NOMO-1 treated with dmso at 0.1 percent for 144 hours (cell line): Measurements from ENCODE around the gene ZAP70.
"Not testable (repeated sequence)": the region's sequence is repeated elsewhere in the genome, so short reads cannot be mapped to it uniquely, and the experiment has no call there.

ENCODE experiments used
- DNase-seq: peaks from one replicate; lab custom pipeline; 2025; ENCODE audit not compliant: unreplicated experiment; lab: John Stamatoyannopoulos, UW

The ZAP70 gene

DNA sequence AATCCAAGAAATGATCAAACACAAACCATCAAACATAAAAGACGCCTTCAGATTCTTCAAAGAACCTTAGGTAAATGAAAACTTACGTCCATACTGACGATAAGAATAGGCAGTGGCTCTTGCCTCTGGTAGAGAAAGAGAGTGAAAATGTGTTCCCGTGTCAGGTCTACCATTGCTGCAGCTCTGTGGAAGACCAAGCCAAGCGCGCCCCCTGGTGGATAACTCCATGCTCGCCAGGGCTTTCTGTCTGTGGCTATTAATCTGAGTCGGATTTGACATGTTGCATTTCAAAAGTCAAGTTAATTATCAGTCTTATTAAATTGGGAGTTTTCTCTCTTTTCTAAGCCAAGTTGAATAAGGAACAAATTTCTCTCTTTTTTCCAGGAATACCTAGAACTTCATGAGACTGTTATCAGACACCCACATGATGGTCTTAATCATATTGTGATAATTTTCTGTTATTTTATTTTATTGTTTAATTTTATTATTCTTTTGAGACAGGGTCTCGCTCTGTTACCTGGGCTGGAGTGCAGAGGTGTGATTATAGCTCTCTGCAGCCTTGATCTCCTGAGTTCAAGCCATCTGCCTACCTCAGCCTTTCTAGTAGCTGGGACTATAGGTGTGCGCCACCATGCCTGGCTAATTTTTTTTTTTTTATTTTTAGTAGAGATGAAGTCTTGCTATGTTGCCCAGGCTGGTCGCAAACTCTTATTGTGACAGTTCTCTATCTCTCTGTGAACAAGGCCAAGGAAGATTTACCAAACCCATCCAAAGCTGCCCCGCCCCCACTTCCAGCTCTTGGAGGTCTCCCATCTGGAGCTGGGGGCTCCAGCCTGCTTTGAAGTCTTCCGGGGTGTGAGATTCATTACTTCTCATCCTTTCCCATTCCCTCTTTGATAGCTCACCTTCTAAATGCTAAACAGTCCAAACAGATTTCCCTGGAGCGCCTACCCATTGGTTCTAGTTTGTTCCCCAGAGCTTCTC, 15.8 kb upstream of the ZAP70 start:
- peak; percentile 50 for DNase-seq

- DNase-seq, result no peak
These were observed 14.8 kb upstream of the ZAP70 start for GRCh38 chr2:97698530-97698929.

DNA sequence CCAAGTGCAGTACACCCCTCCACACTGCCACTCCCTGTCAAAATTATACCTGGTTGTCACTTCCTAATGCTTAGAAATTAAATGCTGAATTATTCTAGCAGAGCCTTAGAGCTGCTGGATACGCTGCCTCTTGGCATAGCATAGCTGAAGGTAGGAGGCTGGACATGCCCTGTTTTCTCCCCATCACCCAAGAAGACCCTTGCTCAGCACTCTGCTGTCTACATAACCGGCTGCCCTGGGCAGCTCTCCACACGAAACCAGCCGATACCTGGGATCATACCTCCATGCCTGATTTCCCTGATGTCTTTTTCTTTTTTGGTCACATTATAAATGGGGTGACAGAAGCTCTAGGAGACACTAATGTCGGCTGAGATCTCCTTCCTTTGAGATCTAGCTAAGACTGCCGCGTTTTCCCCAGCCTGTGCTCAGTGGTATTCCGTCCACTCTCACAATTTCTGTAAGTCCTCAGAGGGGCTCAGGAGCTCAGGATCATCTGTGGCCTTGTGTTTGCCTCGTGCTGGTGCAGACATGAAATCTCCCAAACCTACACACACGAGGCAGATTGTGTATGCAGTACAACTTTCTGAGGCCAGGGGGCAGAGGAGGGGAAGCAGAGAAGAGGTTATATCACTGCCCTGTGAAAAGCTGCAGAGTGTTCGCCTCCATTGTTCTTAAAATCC, 13.5 kb upstream of the ZAP70 start:
- peak; percentile 70 for DNase-seq

GRCh38 chr2:97701186-97701585, 12.2 kb upstream of the ZAP70 start:
- DNase-seq, result no peak

DNA sequence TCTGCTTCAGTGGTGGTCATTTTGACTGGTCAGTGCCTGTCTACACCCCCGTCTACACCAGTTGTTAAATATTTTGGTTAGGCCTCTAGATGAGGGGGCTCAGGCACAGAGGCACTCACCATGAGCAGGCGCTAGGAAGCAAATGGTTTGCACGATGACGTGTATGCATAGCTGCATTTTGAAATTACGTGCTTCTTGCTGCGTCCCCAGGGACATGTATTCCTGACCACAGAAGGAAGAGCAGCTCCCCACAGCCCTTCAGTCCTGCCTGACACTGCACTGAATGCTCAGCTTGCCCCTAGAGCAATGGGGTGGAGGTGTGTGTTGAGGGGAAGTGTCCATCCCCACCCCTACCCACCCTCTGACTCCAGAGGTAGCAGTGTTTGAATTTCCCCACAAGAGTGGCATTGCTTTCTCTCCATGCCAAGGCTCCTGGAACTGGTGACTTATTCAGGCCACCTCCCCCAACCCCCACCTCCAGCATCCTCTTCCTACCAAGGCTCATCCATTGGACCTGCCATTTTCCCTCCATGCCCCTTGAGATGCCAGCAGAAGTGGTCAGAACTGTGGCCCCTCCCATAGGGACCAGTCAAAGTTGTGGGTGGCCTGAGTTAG, 11.4 kb upstream of the ZAP70 start:
- no peak for DNase-seq

DNA sequence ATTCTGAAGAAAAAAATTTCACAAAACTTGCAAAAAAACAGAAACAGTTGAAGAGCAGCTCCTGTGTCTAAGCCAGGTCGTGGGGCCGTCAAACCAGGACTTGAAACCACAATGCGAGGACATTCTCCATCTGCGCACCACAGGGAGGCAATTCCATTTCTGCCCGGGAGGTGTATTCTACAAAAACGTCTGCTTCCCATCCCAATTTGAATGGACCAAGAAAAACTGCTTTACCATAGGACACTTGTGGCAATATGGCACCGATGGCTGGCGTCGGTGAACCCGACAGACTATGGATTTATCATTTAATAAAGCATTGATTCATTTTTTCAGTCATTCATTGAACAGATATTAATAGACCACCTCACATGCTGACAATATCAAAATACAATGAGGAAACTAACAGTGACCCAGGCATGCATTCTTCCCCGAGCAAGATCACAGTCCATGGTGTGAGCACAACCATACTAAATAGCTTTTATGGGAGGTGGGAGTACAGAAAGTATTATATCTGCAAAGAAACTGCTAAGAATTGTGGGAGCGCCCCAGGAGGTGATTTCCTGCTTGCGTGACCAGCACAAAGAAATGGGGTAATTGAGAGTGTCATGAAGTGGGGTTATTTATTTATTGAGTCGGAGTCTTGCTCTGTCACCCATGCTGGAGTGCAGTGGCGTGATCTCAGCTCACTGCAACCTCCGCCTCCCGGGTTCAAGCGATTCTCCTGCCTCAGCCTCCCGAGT, 10.5 kb upstream of the ZAP70 start:
- no peak for DNase-seq

- DNase-seq, result no peak
These were observed 9.6 kb upstream of the ZAP70 start for GRCh38 chr2:97703741-97704140.

DNA sequence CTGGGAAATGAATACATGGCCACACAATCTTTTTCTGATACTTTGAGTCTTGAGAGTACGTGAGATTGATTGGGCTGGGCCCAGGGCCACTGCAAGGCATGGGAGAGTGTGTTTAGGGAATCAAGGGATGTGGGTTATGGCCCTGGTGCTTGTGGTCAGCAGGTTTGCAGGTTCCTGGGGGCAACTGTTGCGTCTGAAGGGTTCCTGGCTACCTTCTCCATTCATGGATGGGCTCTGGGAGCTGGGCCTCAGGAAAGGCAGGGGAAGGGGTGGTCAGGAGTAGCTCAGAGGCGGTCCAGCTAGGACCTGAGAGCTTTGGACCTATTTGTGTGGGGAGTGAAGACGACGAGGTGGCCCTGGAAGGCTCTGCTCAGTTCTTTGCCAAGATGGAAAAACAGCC, 8.4 kb upstream of the ZAP70 start:
- DNase-seq, result no peak

GRCh38 chr2:97706112-97706511, 7.3 kb upstream of the ZAP70 start:
- no peak for DNase-seq

- DNase-seq, result no peak
These were observed 6.5 kb upstream of the ZAP70 start for GRCh38 chr2:97706708-97707345.

DNA sequence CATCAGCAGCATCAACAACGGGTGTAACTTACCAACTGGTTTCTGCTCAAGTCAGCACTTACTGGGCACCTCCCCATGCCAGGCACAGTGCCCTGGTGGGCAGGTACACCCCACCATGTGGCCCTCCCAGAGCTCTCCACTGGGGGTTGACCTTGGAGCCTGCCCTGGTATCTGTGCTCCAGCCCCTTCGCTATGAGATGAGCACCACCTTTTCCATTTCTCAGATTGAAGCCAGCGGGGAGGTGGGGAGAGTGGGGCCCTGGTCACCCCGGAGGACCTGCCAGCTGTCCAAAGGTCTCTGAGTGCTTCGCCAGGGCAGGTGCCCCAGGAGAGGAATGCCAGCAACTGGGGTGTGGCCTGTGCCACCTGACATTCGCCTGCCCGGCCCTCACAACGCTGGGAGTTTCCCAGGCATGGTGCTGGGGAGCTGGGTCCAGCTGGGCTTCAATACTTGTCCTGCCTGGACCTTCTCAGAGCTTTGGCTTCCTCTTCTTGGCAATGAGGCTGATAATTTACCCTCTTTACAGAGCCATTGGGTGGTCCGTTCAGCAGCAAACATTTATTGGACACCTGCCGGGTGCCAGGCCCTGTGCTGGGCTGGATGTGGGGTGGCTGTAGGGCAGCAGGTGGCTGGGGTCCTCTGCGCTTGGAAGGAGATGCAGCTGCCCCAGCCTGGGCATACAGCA, 5.9 kb upstream of the ZAP70 start:
- no peak for DNase-seq

- no peak for DNase-seq
These were observed 5.4 kb upstream of the ZAP70 start for GRCh38 chr2:97708048-97708380.

- no peak for DNase-seq
These were observed 4.8 kb upstream of the ZAP70 start for GRCh38 chr2:97708608-97709007.

DNA sequence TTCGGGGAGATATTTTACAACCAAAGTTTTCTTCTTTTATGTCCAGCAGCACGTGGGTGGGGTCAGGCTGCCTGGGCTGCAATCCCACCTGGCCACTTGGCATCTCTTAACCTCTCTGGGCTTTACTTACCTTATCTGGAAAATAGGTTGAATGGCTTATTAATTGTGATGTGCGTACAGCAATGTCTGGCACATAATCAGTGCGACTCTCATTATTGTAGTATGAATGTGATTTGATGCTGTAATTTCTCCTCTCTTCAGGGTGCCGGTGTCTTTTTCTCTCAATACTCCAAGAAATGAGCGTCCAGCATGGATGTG, 2.0 kb upstream of the ZAP70 start:
- DNase-seq, result no peak

GRCh38 chr2:97712175-97712574, 1.2 kb upstream of the ZAP70 start:
- DNase-seq, result not testable (repeated sequence)

- DNase-seq, result no peak
These were observed 582 bp upstream of the ZAP70 start for GRCh38 chr2:97712693-97713295.

GRCh38 chr2:97714084-97714949, 941 bp downstream of the ZAP70 start:
- no peak for DNase-seq

- no peak for DNase-seq
These were observed 1.7 kb downstream of the ZAP70 start for GRCh38 chr2:97714950-97715652.
